Measurements from ENCODE around the gene SAYSD1.
A peak's percentile ranks its signal among the peaks of the same experiment; 100 is the strongest.
"Not testable (repeated sequence)": the region's sequence is repeated elsewhere in the genome, so short reads cannot be mapped to it uniquely, and the experiment has no call there.

SAYSD1 gene

GRCh38 chr6:39114704-39115599 lies at the start of gene SAYSD1:
Gene SAYSD1, minus strand, starts transcription at chr6:39115186. Its CDS starts 97 bp downstream, at chr6:39115089.
- DNase-seq (ENCODE audit: low read depth), result peak; percentile 85

- no peak for DNase-seq (ENCODE audit: low read depth)
Observed at GRCh38 chr6:39157511-39157910, 42.5 kb upstream of the SAYSD1 start.

GRCh38 chr6:39156801-39157200 lies 41.8 kb upstream of the SAYSD1 start:
- DNase-seq (ENCODE audit: low read depth), result no peak

- DNase-seq (ENCODE audit: low read depth), result no peak
Observed at GRCh38 chr6:39154705-39155104, 39.7 kb upstream of the SAYSD1 start.

- no peak for DNase-seq (ENCODE audit: low read depth)
Observed at GRCh38 chr6:39153766-39154397, 38.9 kb upstream of the SAYSD1 start.

GRCh38 chr6:39152262-39152661 lies 37.3 kb upstream of the SAYSD1 start:
- DNase-seq (ENCODE audit: low read depth), result no peak

- no peak for DNase-seq (ENCODE audit: low read depth)
Observed at GRCh38 chr6:39151211-39151610, 36.2 kb upstream of the SAYSD1 start.

GRCh38 chr6:39144481-39145173 lies 29.6 kb upstream of the SAYSD1 start:
- no peak for DNase-seq (ENCODE audit: low read depth)

GRCh38 chr6:39143238-39143930 lies 28.4 kb upstream of the SAYSD1 start:
- DNase-seq (ENCODE audit: low read depth), result no peak

GRCh38 chr6:39140556-39141167 lies 25.7 kb upstream of the SAYSD1 start:
- DNase-seq (ENCODE audit: low read depth), result no peak

GRCh38 chr6:39137245-39137644 lies 22.3 kb upstream of the SAYSD1 start:
- no peak for DNase-seq (ENCODE audit: low read depth)

- not testable (repeated sequence) for DNase-seq (ENCODE audit: low read depth)
Observed at GRCh38 chr6:39136207-39136606, 21.2 kb upstream of the SAYSD1 start.

- not testable (repeated sequence) for DNase-seq (ENCODE audit: low read depth)
Observed at GRCh38 chr6:39134761-39135160, 19.8 kb upstream of the SAYSD1 start.

- DNase-seq (ENCODE audit: low read depth), result no peak
Observed at GRCh38 chr6:39130691-39131090, 15.7 kb upstream of the SAYSD1 start.

GRCh38 chr6:39128832-39129231 lies 13.8 kb upstream of the SAYSD1 start:
- no peak for DNase-seq (ENCODE audit: low read depth)

- no peak for DNase-seq (ENCODE audit: low read depth)
Observed at GRCh38 chr6:39128106-39128505, 13.1 kb upstream of the SAYSD1 start.

GRCh38 chr6:39124114-39124513 lies 9.1 kb upstream of the SAYSD1 start:
- no peak for DNase-seq (ENCODE audit: low read depth)

- no peak for DNase-seq (ENCODE audit: low read depth)
Observed at GRCh38 chr6:39118921-39119320, 3.9 kb upstream of the SAYSD1 start.

- DNase-seq (ENCODE audit: low read depth), result no peak
Observed at GRCh38 chr6:39114388-39114703, 640 bp downstream of the SAYSD1 start.

GRCh38 chr6:39113788-39114187 lies 1.2 kb downstream of the SAYSD1 start:
- no peak for DNase-seq (ENCODE audit: low read depth)

GRCh38 chr6:39111280-39111679 lies 3.7 kb downstream of the SAYSD1 start:
- no peak for DNase-seq (ENCODE audit: low read depth)

All from fibroblast of the conjunctiva (primary cell).